Neural crest cell (in vitro differentiated cells): ENCODE data around the gene GLS. TPM values are rescaled to one million over a fixed set of nuclear protein-coding genes. Genes with fewer than 3 reads are reported as not detected.

ENCODE experiments used
- DNase-seq: peaks from one replicate; pipeline ENCODE4 v3.0.0; 2021; ENCODE audit warnings: low read depth, mixed read lengths, low spot score
- H3K27ac Mint-ChIP-seq: one replicate; pipeline ENCODE4 v1.8.0; 2021; ENCODE audit warnings: mild to moderate bottlenecking, mixed read lengths; ENCODE audit not compliant: unreplicated experiment
- H3K27me3 Mint-ChIP-seq: 2 replicates; pipeline ENCODE4 v1.8.0; 2021; ENCODE audit warnings: low read depth, mild to moderate bottlenecking, mixed read lengths
- H3K36me3 Mint-ChIP-seq: 2 replicates; pipeline ENCODE4 v1.8.0; 2021; ENCODE audit warnings: low read depth, mild to moderate bottlenecking, mixed read lengths
- H3K4me1 Mint-ChIP-seq: 2 replicates; pipeline ENCODE4 v1.8.0; 2021; ENCODE audit warnings: mixed read lengths
- H3K4me3 Mint-ChIP-seq: one replicate; pipeline ENCODE4 v1.8.0; 2021; ENCODE audit warnings: mild to moderate bottlenecking, mixed read lengths
- H3K9me3 Mint-ChIP-seq: 2 replicates; pipeline ENCODE4 v1.8.0; 2021; ENCODE audit warnings: mixed read lengths
- CTCF ChIP-seq: fragments of 200-600 bp; sonication (generic); conservative IDR thresholded peaks from 2 replicates; pipeline ENCODE4 v1.5.0; 2021; ENCODE audit warnings: antibody characterized with exemption, mild to moderate bottlenecking
- total RNA-seq: library from RNA; stranded (reverse); gene quantifications from 2 replicates; pipeline ENCODE4 v1.2.1, GENCODE V29; 2021

The GLS gene
- total RNA-seq, 1 donor from 2014 or later, result 85.6 TPM

GRCh38 chr2:191013682-191013931, 133.0 kb downstream of the GLS start:
- Mint-ChIP-seq H3K4me1 (no peaks in the 10 kb centered on the region), H3K4me3 (no peak overlapping the region), H3K36me3 (no peaks in the 10 kb centered on the region), H3K27me3 (peaks cover 16% of the 10 kb centered on the region), H3K27ac (no peak overlapping the region), H3K9me3 (no peaks in the 10 kb centered on the region)
- TF ChIP-seq CTCF, result no peak
- DNase-seq, result no peak

- no peak for TF ChIP-seq CTCF
- no peak within 1 kb of the TSS for H3K27ac Mint-ChIP-seq
Measured at GRCh38 chr2:191013932-191014652, 133.5 kb downstream of the GLS start, which contains the start of gene STAT1. Gene STAT1, minus strand, starts transcription at chr2:191014171. Its CDS starts 4,168 bp downstream, at chr2:191010003.

GRCh38 chr2:191014653-191015020, 134.0 kb downstream of the GLS start:
- H3K27ac Mint-ChIP-seq, result no peak overlapping the region
- no peaks in the 10 kb centered on the region for H3K4me1 Mint-ChIP-seq
- DNase-seq, result no peak

More at GRCh38 chr2:191013932-191014652, 133.5 kb downstream of the GLS start, which contains the start of gene STAT1:
- peak; percentile 98 for DNase-seq
- Mint-ChIP-seq H3K4me1 (no peaks in the 10 kb centered on the region), H3K27me3 (peaks cover 16% of the 10 kb centered on the region), H3K4me3 (no peak within 1 kb of the TSS), H3K36me3 (no peaks in the 10 kb centered on the region), H3K9me3 (no peaks in the 10 kb centered on the region)

More at GRCh38 chr2:191014653-191015020, 134.0 kb downstream of the GLS start:
- Mint-ChIP-seq H3K27me3 (peaks cover 16% of the 10 kb centered on the region), H3K4me3 (no peak overlapping the region), H3K36me3 (no peaks in the 10 kb centered on the region), H3K9me3 (no peaks in the 10 kb centered on the region)
- no peak for TF ChIP-seq CTCF

Other genes with a start within 250 kb of the GLS start
- gene NAB1, start 231.7 kb upstream of the GLS start, total RNA-seq, result 42.4 and 48.8 TPM in 2 replicates
- 39.9 and 41.3 TPM in 2 replicates for gene STAT1, start 133.3 kb downstream of the GLS start, total RNA-seq